ENCODE measurements around the gene STAT5A.

GRCh38 chr17:42312035-42312284 is 23.7 kb downstream of the STAT5A start:
- TF ChIP-seq CTCF (IDR thresholded peaks at IDR 0.05) (no peak), POLR2A (IDR thresholded peaks at IDR 0.05) (no peak)
